DND-41 (cell line): ENCODE results near the gene SYT9.

Experiments
- ATAC-seq: fragments of 200-7000 bp; cut with Tn5 transposase; 3 replicates; pipeline ENCODE4 v1.9.1; 2021; ENCODE audit warnings: low read depth; ENCODE audit not compliant: insufficient read depth
- DNase-seq: peaks from one replicate; pipeline ENCODE4 v3.0.0-alpha.2; 2020
- H2AFZ ChIP-seq: 2 replicates; pipeline ENCODE4 v1.6.0; 2012; ENCODE audit warnings: low read depth, low read length
- H3K27ac ChIP-seq: 2 replicates; pipeline ENCODE4 v1.5.1; 2012; ENCODE audit warnings: low read length, inconsistent platforms
- H3K27me3 ChIP-seq: fragments of 200-600 bp; sonication (generic); 2 replicates; pipeline ENCODE4 v1.6.0; 2012; ENCODE audit warnings: low read length, mild to moderate bottlenecking, inconsistent platforms; ENCODE audit not compliant: insufficient read depth, poor library complexity
- H3K36me3 ChIP-seq: 2 replicates; pipeline ENCODE4 v1.5.1; 2012; ENCODE audit warnings: low read length, inconsistent platforms; ENCODE audit not compliant: insufficient read depth
- H3K4me1 ChIP-seq: 2 replicates; pipeline ENCODE4 v1.5.1; 2012; ENCODE audit warnings: mild to moderate bottlenecking, low read length; ENCODE audit not compliant: insufficient read depth
- H3K4me2 ChIP-seq: 2 replicates; pipeline ENCODE4 v1.6.0; 2012; ENCODE audit warnings: mild to moderate bottlenecking, moderate library complexity, low read length, inconsistent platforms; ENCODE audit not compliant: insufficient read depth
- H3K4me3 ChIP-seq, 2 experiments: fragments of 200-600 bp in 1 of 2; shearing (Covaris generic) in 1 of 2; 2 replicates each; pipeline ENCODE4 v1.5.1; 2012 to 2016; ENCODE audit warnings: inconsistent platforms in 2 of 2, low read length in 2 of 2, mild to moderate bottlenecking in 2 of 2, low read depth in 1 of 2, moderate library complexity in 1 of 2
- H3K79me2 ChIP-seq: 2 replicates; pipeline ENCODE4 v1.6.0; 2012; ENCODE audit warnings: low read length, inconsistent platforms; ENCODE audit not compliant: insufficient read depth
- H3K9ac ChIP-seq: 2 replicates; pipeline ENCODE4 v1.6.0; 2012; ENCODE audit warnings: low read depth, mild to moderate bottlenecking, inconsistent platforms, low read length, moderate library complexity
- H3K9me3 ChIP-seq: 2 replicates; pipeline ENCODE4 v1.5.1; 2012; ENCODE audit warnings: low read length, moderate library complexity, mild to moderate bottlenecking, inconsistent platforms; ENCODE audit not compliant: insufficient read depth, severe bottlenecking
- H4K20me1 ChIP-seq: 2 replicates; pipeline ENCODE4 v1.6.0; 2012; ENCODE audit warnings: low read length; ENCODE audit not compliant: insufficient read depth
- CTCF ChIP-seq: IDR thresholded peaks from 2 replicates; pipeline ENCODE4 v1.5.1; 2012; ENCODE audit warnings: borderline replicate concordance, low read length, moderate library complexity, mild to moderate bottlenecking; ENCODE audit not compliant: poor library complexity, severe bottlenecking; ENCODE audit errors: extremely low read depth
- EZH2 ChIP-seq: IDR thresholded peaks from 3 replicates; pipeline ENCODE4 v1.6.1; 2012; ENCODE audit warnings: borderline replicate concordance, low read depth, mild to moderate bottlenecking, moderate library complexity, low read length, inconsistent platforms; ENCODE audit not compliant: severe bottlenecking

The SYT9 gene

GRCh38 chr11:7485186-7486097 is 233.7 kb downstream of the SYT9 start, which contains the start of gene OLFML1:
TSS of gene OLFML1 (plus strand) at chr11:7485506. CDS start at chr11:7485876, 370 bp downstream.
- Histone ChIP-seq H3K9me3 (no peaks in the 10 kb centered on the region), H3K9ac (no peak within 1 kb of the TSS), H3K27ac (no peak within 1 kb of the TSS), H3K79me2 (no peaks in the 10 kb centered on the region), H3K4me1 (no peaks in the 10 kb centered on the region), H2AFZ (no peak within 1 kb of the TSS), H4K20me1 (no peaks in the 10 kb centered on the region), H3K4me2 (no peak within 1 kb of the TSS), H3K4me3 (no peak within 1 kb of the TSS), H3K36me3 (no peaks in the 10 kb centered on the region), H3K27me3 (peaks cover 12% of the 10 kb centered on the region)
- no peak for ATAC-seq
- no peak for DNase-seq
- TF ChIP-seq EZH2 = no peak
- TF ChIP-seq CTCF = no peak

GRCh38 chr11:7486098-7486780 is 234.5 kb downstream of the SYT9 start:
- Histone ChIP-seq H3K4me2 (no peak overlapping the region), H3K79me2 (no peaks in the 10 kb centered on the region), H3K36me3 (no peaks in the 10 kb centered on the region), H4K20me1 (no peaks in the 10 kb centered on the region), H3K9me3 (no peaks in the 10 kb centered on the region), H2AFZ (no peak overlapping the region), H3K27ac (no peak overlapping the region), H3K4me3 (no peak overlapping the region), H3K9ac (no peak overlapping the region), H3K27me3 (peaks cover 14% of the 10 kb centered on the region), H3K4me1 (no peaks in the 10 kb centered on the region)
- TF ChIP-seq EZH2 (no peak), CTCF (no peak)
- DNase-seq (no peak), ATAC-seq (no peak)

GRCh38 chr11:7486781-7487140 is 235.1 kb downstream of the SYT9 start:
- H3K27me3 ChIP-seq = peaks cover 18% of the 10 kb centered on the region
- no peaks in the 10 kb centered on the region for H3K79me2 ChIP-seq
- H3K27ac ChIP-seq = no peak overlapping the region
- H3K9ac ChIP-seq = no peak overlapping the region
- no peaks in the 10 kb centered on the region for H3K9me3 ChIP-seq
- no peak for ATAC-seq
- H4K20me1 ChIP-seq = no peaks in the 10 kb centered on the region
- no peak for TF ChIP-seq CTCF
- TF ChIP-seq EZH2 = no peak
- H3K4me2 ChIP-seq = no peak overlapping the region
- H2AFZ ChIP-seq = no peak overlapping the region
- H3K4me3 ChIP-seq = no peak overlapping the region
- no peaks in the 10 kb centered on the region for H3K36me3 ChIP-seq
- DNase-seq = no peak
- H3K4me1 ChIP-seq = no peaks in the 10 kb centered on the region
